Tongue (tissue), 2 donors: ENCODE measurements around the gene SLC2A11. TPM values are rescaled to one million over a fixed set of nuclear protein-coding genes. Genes with fewer than 3 reads are reported as not detected.
"Not testable (repeated sequence)": the region's sequence is repeated elsewhere in the genome, so short reads cannot be mapped to it uniquely, and the experiment has no call there.

ENCODE experiments used
- DNase-seq: peaks from one replicate; pipeline ENCODE4 v3.0.0-alpha.2; 2015
- total RNA-seq: library from RNA; depleted of rRNA; stranded (reverse); fragments of >200 nt; gene quantifications from one replicate; pipeline ENCODE4 v1.2.3, GENCODE V29; 2014

Gene SLC2A11
- total RNA-seq, 1 donor from 2014 or later = 8.2 TPM

GRCh38 chr22:23891726-23892125 lies 34.1 kb downstream of the SLC2A11 start:
- DNase-seq = no peak

- no peak for DNase-seq
Observed at GRCh38 chr22:23892130-23892529, 34.5 kb downstream of the SLC2A11 start.

GRCh38 chr22:23892706-23893105 lies 35.0 kb downstream of the SLC2A11 start:
- DNase-seq = no peak

GRCh38 chr22:23893121-23893944 lies 35.7 kb downstream of the SLC2A11 start:
- no peak for DNase-seq

GRCh38 chr22:23893945-23894709 lies 36.5 kb downstream of the SLC2A11 start, which contains the start of gene MIF:
Gene MIF (plus strand): TSS chr22:23894383. CDS start chr22:23894475, 92 bp downstream.
- DNase-seq = peak; percentile 97

DNA sequence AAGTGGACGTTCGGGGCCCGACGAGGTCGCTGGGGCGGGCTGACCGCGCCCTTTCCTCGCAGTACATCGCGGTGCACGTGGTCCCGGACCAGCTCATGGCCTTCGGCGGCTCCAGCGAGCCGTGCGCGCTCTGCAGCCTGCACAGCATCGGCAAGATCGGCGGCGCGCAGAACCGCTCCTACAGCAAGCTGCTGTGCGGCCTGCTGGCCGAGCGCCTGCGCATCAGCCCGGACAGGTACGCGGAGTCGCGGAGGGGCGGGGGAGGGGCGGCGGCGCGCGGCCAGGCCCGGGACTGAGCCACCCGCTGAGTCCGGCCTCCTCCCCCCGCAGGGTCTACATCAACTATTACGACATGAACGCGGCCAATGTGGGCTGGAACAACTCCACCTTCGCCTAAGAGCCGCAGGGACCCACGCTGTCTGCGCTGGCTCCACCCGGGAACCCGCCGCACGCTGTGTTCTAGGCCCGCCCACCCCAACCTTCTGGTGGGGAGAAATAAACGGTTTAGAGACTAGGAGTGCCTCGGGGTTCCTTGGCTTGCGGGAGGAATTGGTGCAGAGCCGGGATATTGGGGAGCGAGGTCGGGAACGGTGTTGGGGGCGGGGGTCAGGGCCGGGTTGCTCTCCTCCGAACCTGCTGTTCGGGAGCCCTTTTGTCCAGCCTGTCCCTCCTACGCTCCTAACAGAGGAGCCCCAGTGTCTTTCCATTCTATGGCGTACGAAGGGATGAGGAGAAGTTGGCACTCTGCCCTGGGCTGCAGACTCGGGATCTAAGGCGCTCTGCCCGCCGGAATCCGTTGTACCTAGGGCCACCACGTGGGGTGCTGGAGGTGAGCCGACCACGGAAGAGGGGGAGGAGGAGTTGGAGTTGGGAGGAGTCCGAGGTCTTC lies 37.3 kb downstream of the SLC2A11 start:
- peak; percentile 81 for DNase-seq

DNA sequence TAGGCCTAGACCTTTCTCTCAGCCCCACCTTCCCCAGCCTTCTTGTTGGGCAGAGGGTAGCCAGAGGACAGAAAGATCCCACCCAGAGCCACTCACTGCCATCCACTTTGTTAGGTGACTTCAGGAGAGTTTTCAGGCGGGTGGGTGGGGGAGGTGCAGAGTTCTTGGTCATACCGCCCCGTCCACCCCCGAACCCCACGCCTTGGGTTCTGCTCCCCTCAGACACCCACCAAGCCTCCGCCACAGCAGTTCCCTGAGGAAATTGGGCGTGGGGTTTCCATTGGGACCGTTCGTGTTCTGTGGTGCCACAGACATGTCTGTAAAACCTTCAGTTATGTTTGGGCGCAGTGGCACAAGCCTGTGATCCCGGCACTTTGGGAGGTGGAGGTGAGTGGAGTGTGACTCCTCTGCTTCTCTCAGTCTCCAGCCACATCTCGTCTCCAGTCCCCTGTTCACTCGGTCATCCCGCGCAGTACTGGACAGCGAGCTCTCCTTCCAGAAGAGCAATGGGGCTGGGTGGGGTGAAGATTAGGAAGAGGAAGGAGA lies 38.0 kb downstream of the SLC2A11 start:
- no peak for DNase-seq

GRCh38 chr22:23896166-23896522 lies 38.5 kb downstream of the SLC2A11 start:
- DNase-seq = no peak

DNA sequence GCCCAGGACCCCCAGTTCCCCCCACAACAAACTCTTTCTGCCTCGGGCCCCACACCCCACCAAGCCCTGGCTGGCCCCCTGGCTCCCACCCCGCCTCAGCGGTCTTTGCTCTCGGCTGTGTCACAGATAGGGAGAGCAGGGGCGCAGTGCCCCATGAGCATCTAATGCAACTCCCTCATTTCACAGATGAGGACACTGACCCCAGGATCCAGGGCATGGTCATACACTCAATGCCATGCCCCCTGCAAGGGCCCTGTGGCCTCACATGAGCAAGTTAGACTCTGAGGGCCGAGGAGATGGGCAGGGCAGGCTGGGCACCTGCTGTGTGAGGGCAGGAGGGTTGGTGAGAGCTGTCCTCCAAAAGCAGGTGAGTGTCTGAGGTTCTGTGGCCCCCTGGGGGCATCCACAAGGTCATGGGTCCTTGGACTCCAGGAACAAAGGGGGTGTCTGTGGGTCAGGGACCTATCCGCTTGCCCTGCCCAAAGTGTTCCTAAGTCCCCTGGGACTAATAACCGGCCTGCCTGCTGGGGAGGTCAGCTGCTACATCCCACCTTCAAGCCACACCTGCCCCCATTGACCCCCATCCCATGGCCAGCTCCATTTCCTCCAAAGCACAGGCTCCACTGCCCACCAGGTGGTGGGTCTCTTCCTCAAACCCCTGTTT lies 39.0 kb downstream of the SLC2A11 start:
- no peak for DNase-seq

DNA sequence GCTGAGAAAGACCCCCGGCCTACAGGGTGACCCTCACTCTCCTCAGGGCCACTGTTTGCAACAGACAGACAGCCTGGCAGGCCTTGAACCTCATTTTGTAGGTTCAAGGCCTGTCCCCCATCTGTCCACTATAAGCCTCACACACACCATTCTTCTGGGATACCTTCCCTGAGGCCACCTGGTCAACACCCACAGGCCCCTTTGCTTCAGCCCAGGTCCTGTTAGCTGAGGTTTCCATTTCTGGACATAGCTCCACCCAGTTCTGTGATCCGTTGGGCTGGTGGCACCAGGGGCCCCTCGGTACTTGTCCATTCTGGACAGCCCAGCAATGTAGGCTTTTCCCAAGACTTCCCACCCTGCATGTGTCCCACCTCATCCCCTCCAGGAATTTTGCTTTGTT lies 39.6 kb downstream of the SLC2A11 start:
- no peak for DNase-seq

GRCh38 chr22:23898006-23898974 lies 40.6 kb downstream of the SLC2A11 start:
- no peak for DNase-seq

DNA sequence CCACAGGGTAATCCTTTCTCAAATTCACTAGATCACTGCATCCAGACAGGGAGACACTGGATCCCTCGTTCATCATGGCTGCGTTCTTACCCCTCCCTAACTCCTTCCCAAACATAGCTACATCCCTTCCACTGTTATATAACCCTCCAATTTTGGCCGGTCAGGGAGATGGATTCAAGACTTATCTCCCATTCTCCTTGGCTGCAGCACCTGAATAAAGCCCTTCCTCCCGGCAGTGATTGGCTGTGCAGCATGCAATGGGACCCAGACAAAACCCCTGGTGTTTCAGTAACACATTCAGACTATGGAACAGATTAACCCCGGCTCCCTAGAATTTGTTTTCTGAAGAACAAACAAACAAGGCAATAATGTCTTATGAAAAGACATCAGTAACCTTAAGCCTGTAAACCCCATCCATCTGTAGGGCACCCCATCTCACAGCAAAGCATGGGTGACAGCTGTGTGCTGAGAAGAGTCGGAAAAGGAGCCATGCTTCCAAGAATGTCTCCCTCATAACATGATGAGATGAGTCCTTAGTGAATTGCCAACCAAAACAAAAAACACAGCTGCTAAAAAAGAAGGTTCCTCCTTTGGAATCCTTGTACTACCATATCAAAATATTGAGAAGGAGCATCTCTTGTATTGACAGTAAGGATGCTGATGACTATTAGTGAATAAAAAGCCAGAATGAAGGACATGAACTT lies 41.5 kb downstream of the SLC2A11 start:
- DNase-seq = no peak

DNA sequence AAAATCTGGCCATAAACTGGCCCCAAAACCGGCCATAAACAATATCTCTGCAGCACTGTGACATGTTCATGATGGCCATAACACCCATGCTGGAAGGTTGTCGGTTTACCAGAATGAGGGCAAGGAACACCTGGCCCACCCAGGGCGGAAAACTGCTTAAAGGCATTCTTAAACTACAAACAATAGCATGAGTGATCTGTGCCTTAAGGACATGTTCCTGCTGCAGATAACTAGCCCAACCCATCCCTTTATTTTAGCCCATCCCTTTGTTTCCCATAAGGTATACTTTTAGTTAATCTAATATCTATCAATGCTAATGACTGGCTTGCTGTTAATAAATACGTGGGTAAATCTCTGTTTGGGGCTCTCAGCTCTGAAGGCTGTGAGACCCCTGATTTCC lies 42.6 kb downstream of the SLC2A11 start:
- DNase-seq = not testable (repeated sequence)

DNA sequence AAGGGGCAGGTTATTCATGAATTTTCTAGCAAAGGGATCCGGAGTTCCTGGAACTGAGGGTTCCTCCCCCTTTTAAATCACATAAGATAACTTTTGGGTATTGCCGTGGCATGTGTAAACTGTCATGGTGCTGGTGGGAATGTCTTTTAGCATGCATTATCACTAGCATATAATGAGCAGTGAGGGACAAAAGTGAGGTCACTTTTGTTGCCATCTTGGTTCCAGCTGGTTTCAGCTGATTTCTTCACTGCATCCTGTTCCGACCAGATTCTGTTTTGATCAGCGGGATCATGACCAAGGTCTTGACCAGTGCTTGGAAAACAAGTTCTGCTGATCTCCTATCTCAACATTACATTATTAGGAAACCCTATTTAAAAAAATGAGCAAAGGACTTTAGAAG lies 43.9 kb downstream of the SLC2A11 start:
- DNase-seq = no peak

GRCh38 chr22:23903328-23903971 lies 45.8 kb downstream of the SLC2A11 start:
- DNase-seq = peak; percentile 35

DNA sequence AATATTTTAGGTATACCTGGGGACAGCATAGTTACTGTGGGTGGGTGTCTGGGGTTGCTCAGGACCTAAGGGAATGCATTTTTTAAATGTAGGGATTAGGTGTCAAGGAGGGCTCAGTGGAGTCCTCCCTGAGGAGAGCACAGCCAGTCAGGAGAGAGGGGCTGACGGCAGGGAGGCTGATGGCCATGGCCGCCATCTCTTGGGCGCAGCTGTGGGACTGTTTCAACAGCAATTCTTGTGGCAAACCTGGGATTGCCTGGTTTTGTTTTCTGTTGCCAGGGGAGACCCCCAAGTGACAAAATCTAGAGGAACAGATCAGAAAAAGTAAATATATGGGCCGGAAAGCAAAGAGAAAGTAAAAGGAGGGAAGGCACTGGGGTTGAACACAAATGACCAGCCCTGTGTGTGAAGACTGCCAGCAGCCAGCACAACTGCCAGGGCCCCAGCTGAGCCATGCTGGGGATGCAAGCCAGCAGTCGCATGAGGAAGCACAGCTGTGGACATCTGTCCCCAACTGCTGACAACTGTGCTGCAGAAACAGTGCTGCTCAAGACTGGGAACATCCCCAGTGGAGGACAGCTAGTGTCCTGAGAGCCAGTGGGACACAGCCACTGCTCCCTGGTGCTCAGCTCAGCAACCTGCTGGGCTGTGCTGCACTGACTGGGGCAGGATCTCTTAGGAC lies 47.0 kb downstream of the SLC2A11 start:
- peak; percentile 93 for DNase-seq

- DNase-seq = no peak
Observed at GRCh38 chr22:23906641-23907040, 49.0 kb downstream of the SLC2A11 start.

- not testable (repeated sequence) for DNase-seq
Observed at GRCh38 chr22:23907423-23907822, 49.7 kb downstream of the SLC2A11 start.
